HK-2 (cell line): ENCODE measurements around the gene DEDD2.

Experiments used
- DNase-seq: peaks from one replicate; pipeline ENCODE4 v3.0.0-alpha.2; 2018; ENCODE audit not compliant: unreplicated experiment

The DEDD2 gene

DNA sequence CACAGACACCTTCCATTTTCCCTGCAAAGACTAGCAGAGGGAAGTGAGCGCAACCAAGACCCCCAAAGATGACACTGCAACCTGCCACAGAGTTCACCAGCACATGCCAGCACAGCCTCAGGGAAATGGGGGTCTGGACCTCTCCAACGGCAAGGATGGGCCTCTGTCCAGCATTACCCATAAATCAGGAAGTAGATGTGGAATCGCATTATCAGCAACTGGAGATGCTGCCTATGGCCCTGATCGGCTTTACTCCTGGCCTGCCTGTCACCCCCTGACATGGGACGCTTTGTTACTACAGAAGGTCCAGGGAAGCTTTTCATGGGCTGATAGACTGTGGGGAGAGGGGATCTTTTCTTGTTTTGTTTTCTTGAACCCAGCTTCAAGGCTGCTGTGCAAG is 43.8 kb downstream of the DEDD2 start:
- no peak for DNase-seq

DNA sequence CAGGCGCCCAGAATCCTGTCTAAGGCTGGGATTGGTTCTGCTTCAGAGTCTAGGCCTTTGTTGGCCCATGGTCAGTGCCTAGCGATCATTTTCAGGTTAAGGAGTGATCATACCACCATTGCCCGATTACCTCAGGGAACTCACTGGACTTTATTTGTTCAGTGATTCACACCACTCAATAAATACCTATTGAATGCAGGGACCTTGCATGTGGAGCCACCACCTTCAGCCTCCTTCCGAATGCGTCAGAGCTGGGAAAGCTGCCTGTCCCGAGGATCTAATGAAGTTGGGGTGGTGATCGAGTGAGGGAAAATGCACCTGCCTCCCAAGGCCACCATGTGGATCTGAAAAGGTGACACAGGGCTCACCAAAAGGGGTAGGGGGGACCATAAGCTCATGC is 45.2 kb downstream of the DEDD2 start:
- no peak for DNase-seq

DNA sequence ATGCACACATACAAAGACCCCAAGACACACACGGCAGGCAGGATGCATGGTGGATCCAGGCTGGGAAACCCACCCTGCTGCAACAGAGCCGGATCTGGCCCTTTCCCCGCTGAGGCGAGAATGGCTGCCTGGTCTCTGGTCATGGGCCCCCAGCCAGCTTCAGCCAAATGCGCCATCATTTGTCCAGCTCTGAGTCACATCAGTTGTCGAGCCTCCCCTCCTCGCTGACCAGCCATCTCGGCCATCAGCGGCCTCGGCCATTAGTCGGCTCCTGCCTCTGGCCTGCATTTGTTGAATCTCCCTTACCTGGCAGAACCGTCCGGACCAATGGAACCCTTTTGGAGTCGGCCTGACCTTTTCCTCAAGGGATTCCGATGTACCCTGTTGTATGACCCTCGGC is 46.8 kb downstream of the DEDD2 start:
- DNase-seq, result no peak

DNA sequence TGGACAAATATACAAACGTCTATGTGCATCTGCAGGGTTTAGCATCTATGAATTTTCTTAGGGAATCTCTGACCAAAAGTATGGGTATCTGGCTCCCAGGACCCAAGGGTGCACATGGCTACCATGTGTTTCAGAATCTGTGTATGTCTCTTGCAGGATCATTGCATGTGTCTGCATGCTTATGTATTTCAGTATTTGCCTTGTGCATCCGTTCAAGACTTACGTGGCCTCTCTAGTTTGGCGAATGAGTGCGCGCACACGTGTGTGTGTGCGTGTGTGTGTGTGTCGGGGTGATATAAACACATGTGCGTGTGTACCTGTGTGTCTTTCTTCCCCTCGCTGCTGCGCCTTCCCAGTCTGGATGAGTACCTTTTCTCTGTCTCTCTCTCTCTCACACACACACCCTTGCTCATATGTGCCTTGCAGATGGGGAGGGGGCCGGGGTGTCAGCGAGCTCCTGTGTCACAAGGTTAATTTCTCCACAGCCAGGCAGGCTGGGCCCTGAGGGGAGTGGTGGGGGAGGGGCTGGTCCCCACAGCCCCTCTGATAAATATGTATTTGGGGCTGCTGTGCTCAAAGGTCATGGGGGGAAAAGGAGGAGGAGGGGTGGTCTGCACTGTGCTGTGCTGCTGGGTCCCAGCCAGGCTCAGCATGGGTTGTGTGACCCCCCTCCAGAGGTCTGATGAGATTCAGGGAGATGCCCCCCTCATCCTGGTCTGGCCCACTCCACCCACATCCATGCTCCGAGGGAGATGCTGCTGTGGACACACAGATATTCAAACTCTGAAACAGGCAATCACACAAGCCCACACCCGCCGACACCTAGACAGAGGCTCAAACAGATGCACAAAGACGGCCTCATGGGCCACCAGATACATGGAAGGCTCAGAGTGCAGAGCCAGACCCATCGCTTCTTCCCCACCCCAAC is 47.7 kb downstream of the DEDD2 start:
- DNase-seq, result no peak

DNA sequence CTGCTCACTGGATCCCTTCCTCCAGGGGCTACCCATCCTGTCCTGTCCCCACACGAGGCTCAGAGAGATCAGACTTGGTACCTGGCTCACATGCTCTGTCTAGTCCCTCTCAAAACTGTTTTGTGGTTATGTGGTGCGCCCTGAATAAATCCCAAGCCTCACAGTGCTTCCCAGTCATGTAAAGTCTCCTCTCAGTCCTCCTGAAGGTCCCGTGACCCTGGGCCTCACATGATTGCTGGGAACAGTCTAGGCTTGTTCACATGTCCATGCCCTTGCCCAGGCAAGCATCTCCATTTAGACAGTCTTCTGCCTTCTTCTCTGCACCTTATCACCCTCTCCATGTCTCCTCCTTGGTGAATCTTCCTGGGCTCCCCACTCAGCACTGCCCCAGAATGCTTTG is 49.3 kb downstream of the DEDD2 start:
- no peak for DNase-seq

DNA sequence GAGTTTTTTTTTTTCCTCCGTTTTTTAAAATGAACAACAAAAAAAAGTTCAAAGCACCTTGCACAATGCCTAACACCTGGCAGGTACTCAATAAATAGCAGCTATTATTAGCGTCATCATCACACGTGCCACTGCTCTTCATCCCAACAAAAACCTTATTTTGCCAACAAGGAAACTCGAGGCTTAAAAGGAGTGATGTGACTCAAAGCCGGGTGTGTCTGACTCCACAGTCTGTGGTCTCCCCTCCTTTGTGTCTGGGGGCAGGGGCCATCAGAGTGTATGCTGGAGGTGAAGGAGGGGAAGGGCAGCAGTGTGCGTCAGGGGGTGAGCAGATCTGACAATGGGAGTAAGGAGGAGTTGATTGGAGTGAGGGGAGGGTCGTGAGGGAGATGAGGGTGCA is 51.2 kb downstream of the DEDD2 start:
- no peak for DNase-seq

DNA sequence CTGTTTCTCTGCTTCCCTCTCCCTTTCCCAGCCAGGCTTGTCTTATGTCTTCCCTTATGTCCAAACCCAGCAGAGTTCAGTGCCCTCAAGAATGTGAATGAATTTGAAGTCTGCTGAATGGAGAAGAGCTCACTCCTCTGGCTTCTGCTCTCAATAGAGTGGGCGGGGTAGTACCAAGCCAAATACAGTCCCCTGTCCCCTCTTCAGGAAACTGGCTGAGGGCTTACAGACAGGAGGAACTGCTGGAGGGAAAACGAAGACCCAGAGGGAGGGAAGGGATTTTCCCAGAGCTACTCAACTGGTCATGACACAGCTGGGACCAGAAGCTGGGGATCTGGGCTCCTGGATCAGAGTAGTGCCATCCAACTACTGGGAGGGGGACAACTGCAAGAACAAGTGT is 52.3 kb downstream of the DEDD2 start:
- DNase-seq, result no peak

DNA sequence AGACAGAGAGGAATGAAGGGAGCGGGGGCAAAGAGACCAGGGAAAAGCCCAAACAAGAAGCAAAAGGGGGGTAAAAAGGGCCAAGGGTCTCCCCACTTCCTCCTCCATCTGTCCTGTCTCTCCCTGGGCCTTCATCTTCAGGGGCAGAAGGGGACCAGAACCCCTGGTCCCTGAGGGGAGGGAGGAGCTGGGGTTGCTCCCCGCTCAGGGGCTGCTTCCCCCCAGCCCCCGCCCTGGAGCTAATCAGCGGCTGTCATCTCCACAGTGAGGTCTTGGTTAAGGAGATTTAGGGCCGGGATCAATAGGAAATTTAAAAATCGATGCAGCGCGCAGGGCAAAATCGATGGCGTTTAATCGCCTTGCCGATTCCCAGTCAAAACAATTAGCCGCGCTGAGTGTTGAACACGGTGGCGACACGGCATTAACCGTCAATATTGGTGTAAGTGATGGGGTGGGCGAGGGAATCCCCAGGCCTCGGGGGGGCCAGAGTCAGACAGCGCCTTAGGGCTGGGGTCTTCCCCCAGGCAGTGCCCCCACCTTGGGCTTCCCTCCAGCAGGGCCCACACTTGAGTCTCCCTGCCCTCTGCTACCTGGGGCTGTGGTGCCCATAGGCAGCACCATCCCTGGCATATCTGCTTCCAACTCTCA is 55.7 kb downstream of the DEDD2 start:
- no peak for DNase-seq

DNA sequence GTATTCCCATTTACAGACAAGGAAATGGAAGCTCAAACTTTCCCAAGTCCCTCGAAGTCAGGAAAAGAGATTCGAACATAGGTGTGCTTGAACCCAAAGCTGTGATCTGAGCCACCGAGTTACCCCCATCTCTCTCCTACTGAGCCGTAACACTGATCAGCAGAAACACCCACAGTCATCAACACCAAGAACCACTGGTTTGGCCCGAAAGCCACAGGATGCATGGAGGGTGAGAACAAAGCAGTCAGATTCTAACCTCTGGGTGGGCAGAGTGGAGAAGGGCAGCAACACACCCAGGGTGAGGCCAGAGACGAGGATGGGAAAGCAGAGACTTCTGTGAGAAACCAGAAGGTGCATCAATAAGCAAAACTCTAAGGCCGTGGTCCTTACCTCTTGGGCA is 57.5 kb downstream of the DEDD2 start:
- DNase-seq, result no peak

DNA sequence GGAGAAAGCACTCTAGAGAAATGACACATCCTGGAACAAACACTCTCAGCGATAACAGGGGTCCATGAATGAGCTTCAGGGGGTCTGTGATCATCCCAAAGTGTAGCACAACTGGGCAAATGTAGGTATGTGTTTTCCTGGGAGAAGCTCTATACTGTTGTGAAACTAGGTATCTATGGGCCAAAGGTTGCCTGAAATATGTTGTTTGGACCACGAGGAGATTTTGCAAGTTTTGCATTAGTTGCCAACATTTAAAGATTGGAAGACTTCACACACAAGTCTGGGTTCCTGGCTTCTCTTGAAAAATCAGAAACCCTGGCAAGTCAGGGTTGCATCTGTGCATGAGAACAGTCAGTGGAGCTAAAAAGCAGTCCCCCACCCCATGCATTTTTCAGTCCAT is 58.6 kb downstream of the DEDD2 start:
- no peak for DNase-seq

DNA sequence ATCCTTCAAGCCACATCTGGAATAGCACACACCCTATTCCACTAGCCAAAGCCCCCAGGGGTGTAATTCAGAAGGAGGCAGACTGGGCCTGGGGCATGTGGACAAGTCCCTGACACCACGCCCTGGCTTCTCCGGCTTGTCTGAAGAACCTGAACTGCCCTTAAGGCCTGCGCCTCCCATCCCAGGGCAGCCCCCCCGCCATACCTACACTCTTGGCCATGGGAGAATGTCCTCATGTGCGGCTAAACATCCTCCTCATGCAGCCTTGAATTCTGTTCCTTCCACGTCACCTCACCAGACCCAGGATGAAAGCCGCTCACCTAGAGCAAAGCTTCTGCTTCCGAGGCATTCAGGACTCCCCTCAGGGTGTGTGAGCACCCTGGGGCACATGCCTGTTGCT is 60.9 kb downstream of the DEDD2 start:
- no peak for DNase-seq

DNA sequence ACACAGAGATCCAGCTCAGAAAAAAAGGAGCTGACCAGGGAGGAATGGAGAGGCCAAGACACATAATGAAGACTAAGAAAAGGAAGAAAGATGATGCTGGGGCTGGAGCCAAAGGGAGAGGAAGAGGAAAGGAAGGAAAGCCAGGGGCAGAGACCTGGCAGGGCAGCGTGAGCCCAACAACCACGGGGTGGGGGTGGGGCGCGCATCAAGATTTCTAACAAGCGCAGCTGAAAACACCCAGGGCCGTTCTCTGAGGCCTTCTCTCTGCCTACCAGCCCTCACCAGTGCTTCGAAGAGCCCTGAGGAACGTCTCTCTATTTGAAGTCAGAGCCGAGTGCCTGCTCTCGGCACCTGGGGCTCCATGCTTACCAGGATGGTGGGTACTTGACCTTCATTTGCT is 61.7 kb downstream of the DEDD2 start:
- DNase-seq, result no peak

DNA sequence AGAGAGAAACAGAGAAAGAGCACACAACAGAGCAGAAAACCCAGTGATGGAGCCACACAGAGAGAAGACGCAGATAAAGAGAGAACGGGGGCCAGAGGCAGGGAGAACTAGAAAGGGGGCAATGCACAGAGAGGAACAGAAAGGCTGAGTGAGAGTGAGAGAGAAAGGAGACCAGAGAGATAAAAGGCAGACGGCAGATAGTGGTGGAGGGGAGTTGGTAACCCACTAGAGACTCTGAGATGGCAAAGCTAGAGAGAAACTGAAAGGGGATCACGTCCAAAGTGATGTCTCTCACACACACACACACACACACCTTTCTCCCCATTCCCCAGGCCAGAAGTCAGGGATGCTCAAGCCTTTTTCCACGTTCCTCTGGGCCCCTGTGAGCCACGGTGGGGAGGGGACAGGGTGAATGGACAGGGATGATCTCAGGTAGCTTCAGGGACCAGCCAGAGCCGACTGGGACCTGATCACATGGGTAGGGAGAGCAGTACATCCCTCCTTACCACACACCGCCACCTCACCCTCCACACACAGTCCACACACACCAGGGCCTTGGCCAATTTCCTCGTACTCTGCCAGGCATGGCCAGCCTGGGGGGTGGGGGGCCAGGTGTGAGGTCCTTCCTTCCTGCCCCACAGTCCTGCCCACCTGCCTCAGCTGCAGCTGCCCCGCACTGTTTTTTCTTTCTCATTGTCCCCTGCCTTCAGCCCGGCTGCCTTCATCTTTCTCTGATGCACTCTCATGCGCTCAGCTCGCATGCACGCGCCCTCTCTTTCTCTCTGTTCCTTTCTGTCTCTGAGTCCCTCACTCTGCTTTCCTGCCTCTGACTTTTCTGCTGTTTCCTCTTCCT is 62.8 kb downstream of the DEDD2 start:
- DNase-seq, result no peak

DNA sequence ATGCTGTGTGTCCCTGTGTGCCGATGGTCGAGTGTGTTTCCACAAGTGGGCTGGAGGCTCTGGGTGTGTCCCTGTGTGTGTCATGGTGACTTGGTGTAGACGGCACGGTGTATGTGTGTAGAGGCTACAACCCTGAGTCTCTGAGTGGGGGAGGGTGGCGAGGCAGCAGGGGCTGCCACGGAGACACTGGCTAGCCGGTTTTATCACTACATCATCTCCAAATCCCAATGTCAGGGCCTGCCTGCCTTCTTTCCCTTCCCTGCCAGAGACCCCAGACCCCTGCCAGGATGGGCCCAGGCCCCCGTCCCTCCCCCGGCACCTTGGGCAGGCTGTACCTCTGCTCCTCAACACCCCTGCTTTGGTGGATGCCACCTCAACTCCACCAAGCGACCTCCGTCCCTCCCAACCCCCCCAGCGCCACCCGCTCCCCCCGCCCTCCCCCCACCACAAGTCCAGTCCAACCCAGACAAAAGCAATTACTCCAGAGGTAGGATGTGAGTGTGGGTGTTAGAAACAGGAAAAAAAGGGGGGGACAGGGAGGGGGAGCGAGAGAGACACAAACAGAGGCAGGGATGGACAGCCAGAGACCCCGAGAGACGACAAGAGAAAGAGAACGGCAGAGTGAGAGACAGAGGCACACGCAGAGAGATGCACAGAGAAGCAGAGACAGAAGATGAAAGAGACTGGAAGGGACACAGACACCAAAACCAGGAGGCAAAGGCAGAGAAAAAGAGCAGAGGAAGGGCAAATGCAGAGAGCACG is 63.6 kb downstream of the DEDD2 start:
- DNase-seq, result no peak

DNA sequence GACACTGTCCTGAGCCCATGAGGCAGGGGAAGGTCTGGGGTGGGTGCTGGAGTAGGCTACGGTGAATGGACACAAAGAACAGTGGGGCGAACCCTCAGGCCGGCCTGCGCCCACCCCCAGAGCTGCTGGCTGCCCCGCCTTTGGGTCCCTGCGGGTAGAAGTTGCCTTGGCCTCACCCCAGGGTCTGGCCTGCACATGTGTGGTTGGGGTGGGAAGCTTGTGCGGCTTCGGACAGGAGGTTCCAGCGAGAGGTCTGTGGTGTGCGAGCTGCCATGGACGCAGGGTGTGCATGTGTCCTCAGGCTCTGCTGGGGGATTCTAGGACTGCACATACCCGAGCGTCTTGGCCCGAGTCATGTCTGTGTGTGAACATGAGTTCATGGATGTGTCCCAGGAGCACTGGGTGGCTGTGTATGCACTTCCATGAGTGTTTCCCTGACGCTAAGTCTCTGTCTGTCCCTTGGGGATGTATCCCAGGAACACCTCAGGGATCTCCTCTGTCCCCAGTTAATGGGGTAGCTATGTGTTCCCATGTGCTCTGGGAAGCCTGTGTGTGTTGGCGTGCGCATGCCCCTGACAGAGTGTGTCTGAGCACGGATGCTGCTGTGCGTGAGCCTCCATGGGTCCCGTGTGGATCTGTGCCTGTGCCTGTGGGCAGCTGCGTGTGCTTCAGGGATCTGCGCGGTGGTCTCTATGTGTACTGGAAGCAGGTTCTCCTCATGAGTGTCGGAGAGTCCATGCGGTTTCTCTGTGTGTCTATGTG is 64.4 kb downstream of the DEDD2 start:
- DNase-seq, result no peak

DNA sequence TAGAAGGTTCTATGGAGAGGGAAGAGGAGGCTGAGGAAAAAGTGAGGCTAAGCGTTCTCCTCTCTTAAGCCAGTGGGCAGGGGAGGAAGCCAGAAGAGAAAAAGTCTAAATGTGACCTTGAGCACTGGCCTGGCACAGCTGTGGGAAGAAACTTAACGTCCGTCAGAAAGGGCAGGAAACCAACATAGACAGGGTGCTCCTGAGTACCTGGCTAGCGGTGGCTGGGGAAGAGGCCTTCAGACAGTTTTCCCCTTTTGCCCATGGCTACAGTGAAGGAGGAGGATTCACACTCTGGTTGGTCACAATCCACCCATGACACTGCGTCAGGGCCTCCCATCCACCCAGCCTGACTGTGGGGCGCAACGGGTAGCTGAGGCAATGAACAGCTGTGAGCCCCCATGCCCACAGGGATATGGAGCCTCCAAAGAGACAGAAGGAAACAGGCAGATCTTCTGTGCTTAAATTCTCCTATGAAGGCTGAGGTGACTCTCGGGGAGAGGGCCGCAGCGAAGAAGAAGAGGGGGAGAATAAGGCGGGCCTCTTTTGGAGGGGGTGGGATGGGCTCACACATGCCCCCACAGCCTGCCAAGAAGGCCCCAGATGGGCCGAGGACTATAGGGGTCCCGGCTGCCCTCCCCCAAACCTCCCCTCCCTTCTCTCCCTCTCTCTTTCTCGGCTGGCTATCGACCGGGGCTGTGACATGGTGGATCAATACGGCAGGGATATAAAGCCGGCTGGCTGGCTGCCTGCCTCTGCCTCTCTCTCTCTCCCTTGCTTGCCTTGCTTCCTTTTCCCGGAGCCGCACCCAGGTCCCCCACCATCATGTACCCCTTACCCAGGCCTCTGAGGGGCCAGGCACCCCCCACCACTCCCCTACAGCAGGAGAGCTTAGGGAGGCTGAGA is 65.4 kb downstream of the DEDD2 start:
- no peak for DNase-seq

DNA sequence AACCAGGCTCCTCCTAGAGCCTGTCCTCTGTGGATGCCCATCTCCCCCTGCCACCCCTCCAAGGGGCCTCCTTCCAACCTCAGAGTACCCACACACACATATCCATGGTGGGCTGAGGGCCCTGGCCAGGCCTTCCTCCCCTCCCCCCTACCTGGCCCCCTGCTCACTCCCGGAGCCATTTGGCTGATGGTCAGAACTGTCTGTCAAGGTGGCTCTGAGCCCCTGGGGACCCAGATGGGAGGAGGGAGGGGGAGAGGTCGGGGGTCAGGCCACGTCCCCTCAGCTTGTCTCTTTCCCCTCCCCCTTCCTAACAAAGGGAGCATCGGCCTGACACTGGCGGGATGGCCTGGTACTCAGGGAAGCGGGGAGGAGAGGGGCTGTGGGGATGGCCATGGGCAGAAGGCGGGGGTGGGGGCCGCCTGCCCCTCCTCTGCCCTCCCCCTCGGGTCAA is 66.5 kb downstream of the DEDD2 start:
- DNase-seq, result no peak

DNA sequence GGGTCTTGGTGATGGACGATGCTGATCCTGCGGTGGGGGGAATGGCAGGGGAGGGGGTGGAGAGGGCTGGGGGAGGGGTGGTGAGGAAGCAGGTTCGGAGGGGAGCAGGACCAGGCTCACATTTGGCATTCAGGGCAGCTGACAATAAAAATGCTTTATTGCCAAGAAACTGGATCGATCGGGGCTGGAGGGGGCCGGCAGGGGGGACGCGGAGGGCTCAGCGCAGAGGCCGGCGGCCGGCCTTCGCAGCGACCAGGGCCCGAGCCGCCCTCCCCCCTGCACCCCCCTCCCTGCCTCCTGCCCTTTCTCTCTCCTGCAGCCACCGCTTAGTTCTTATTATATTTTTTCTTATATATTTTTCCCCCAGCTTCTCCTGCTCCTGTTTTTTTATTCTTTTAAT is 67.1 kb downstream of the DEDD2 start:
- DNase-seq, result no peak

DNA sequence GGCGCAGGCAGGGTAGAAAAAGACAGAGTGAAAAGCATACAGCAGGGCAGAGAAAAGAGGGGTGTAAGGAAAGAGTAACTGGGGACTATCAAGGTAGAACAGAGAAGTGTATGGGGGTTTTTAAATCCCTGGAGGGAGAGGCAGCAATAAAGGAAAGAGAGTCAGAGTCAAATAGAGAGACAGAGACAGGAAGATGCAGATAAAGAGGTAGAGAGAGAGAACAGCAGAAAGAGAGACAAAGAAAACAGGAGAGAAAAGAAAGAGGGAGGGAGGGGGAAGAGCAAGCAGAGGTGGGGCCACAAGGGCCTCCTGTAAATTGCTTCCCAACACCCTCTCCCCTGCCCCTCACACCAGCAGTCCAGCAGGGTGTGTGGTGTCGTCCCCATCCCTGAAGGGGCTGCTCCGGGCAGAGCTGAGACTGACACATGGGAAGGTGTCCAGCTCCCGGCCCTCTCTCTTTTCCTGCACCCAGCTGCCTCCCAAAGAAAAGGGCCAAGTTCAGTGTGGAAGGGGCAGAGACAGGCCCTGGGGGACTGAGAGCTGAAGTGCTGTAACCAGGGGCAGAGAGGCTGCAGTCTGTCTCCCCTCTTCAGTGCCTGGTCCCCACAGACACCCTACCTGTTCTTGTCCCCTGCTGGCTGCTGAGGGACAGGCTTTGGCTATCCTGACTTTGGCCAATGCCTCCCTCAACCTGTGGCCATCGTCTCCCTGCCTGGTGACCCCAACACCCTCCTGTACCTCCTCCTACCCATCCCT is 67.9 kb downstream of the DEDD2 start:
- DNase-seq, result no peak
